ENCODE data around the gene RSPO1. TPM values are rescaled to one million over a fixed set of nuclear protein-coding genes. Genes with fewer than 3 reads are reported as not detected.

Gene RSPO1
- polyA plus RNA-seq, 1 experiment: 0.05 TPM

DNA sequence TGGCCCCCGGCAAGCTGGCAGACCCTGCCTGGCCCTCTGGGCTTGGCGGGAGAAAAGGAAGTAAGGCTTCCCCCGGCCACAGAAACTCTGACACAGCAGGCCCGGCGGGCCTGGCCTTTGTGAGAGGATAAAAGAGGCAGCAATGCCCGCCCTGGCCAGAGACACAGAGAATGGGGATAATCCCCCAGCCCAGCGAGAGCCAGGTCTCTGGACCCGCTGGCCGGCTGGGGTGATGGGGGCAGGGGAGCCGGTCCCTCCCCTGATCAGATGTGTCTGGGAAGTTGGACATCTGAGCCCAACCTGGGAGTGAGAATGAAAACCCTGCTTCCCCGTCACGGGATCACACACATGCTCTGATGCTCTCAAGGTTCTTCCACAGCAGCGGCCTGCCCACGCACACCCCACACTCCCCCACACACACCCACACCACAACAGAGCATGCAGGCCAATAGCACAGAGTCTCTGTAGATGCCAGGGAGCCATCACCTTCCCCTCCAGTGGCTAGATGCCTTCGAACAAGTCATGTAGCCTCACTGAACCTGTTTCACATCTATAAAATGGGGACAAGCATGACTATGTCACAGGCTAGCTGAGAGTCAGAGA is 4.2 kb downstream of the RSPO1 start:
- POLR2A ChIA-PET: no interaction called here
- peaks cover 42% of the 10 kb centered on the region for H3K27me3 ChIP-seq (ENCODE audit: control insufficient read depth, insufficient read depth, low read length)
- CTCF ChIA-PET: interaction anchor here (0.8 kb wide), 1 partner anchor 52 kb away, joined by 4 read pairs; no protein-coding TSS in a partner anchor
- H3K4me3 ChIP-seq (ENCODE audit: low read depth, low read length): no peak overlapping the region
- TF ChIP-seq, protein P1, sequence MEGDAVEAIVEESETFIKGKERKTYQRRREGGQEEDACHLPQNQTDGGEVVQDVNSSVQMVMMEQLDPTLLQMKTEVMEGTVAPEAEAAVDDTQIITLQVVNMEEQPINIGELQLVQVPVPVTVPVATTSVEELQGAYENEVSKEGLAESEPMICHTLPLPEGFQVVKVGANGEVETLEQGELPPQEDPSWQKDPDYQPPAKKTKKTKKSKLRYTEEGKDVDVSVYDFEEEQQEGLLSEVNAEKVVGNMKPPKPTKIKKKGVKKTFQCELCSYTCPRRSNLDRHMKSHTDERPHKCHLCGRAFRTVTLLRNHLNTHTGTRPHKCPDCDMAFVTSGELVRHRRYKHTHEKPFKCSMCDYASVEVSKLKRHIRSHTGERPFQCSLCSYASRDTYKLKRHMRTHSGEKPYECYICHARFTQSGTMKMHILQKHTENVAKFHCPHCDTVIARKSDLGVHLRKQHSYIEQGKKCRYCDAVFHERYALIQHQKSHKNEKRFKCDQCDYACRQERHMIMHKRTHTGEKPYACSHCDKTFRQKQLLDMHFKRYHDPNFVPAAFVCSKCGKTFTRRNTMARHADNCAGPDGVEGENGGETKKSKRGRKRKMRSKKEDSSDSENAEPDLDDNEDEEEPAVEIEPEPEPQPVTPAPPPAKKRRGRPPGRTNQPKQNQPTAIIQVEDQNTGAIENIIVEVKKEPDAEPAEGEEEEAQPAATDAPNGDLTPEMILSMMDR (IDR thresholded peaks at IDR 0.05; ENCODE audit: insufficient read depth, low read depth, low read length): no peak
- H3K36me3 ChIP-seq (ENCODE audit: control insufficient read depth, insufficient read depth, low read length): no peaks in the 10 kb centered on the region
- DNase-seq (ENCODE audit: low read depth): no peak

DNA sequence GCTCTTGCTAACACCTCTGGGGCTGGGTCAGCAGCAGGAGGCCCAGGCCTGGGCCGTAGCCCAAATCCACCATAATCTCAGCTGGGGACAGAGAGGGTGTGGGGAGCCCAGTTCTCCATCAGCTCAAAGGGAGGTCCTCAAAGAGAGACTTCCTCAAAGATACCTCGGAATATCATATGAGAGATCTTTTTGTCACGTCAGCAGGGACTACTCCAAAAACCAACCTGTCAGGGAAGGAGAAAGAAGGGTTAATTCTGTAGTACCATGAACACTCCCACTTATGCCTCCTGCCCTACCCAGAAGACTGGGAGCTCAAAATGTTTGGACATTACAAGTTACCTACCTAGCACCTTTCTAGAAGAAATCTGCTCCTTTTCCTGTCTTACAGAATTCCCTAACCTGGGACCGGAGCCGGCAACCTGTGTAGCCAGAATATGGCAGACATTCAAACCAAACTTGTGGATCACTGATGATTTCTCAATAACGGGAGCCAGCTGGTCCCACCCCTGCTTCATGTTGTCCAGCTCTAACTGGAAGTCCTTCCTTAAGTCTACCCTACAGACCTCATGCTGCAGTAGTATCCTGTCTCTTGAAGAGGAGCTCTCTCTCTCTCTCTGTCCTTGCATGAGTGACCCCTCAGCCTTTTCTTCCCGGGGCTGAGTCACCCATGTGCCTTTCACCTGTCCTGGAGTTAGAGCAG is 4.8 kb downstream of the RSPO1 start:
- TF ChIP-seq, protein P1 (IDR thresholded peaks at IDR 0.05; ENCODE audit: insufficient read depth, low read depth, low read length): no peak
- Histone ChIP-seq H3K36me3 (ENCODE audit: control insufficient read depth, insufficient read depth, low read length) (no peaks in the 10 kb centered on the region), H3K4me3 (ENCODE audit: low read depth, low read length) (no peak overlapping the region), H3K27me3 (ENCODE audit: control insufficient read depth, insufficient read depth, low read length) (peaks cover 35% of the 10 kb centered on the region)
- no peak for DNase-seq (ENCODE audit: low read depth)
- CTCF ChIA-PET: interaction anchor here (0.6 to 0.8 kb wide), 2 partner anchors 53 to 116 kb away, joined by 3 to 4 read pairs; no protein-coding TSS in a partner anchor
- POLR2A ChIA-PET: no interaction called here

DNA sequence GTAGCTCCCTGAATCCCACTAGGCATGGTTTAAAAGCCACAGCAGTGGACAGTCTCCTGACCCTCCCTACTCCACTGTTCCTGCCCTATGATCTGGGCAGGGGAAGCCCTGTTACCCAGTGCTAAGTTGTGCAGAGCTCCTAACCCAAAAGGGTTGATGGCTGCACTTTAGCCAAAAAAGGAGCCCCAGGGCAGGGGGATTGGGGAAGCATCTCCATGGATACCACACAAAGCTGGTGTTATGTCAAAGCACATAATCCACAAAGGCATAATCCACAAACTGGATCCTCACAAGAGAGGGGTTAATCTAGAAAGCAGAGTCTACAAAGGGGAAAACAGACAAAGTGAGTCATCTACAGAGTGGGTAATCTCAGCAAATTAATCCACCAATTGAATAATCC is 5.7 kb downstream of the RSPO1 start:
- Histone ChIP-seq H3K27me3 (ENCODE audit: control insufficient read depth, insufficient read depth, low read length) (peaks cover 30% of the 10 kb centered on the region), H3K4me3 (ENCODE audit: low read depth, low read length) (no peak overlapping the region), H3K36me3 (ENCODE audit: control insufficient read depth, insufficient read depth, low read length) (no peaks in the 10 kb centered on the region)
- no peak for DNase-seq (ENCODE audit: low read depth)
- ChIA-PET POLR2A (no interaction called here), CTCF (interaction anchor here (0.6 kb wide), 1 partner anchor 115 kb away, joined by 3 read pairs; no protein-coding TSS in a partner anchor)
- TF ChIP-seq, protein P1 (IDR thresholded peaks at IDR 0.05; ENCODE audit: insufficient read depth, low read depth, low read length): no peak

DNA sequence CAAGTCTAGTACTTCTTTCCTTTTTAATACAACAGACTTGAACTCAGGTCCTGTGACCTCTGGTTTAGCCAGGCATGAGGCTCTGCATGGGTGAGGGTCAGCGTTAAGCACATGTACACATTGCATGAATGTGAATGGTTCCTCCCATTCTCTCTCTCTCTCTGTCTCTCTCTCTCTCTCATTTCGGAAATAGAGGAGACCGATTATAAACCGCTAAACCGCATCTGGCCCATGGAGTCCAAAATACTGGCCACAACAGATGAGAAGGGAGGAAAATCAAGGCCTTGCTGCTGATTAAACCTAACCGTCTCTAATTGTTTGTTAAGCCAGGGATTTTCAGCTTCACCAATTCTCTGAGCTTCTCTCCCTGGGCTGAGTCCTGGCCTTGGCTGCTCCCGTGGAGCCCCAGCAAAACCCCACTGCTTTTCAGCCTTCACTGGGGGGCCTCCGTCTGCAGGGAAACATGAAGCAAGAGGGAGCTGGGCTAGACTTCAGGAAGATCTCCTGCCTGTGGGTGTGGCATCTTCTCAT is 6.6 kb downstream of the RSPO1 start:
- ChIA-PET CTCF (interaction anchor here (0.7 kb wide), 1 partner anchor 54 kb away, joined by 3 read pairs; no protein-coding TSS in a partner anchor), POLR2A (no interaction called here)
- Histone ChIP-seq H3K4me3 (ENCODE audit: low read depth, low read length) (no peak overlapping the region), H3K36me3 (ENCODE audit: control insufficient read depth, insufficient read depth, low read length) (no peaks in the 10 kb centered on the region), H3K27me3 (ENCODE audit: control insufficient read depth, insufficient read depth, low read length) (peaks cover 23% of the 10 kb centered on the region)
- TF ChIP-seq, protein P1 (IDR thresholded peaks at IDR 0.05; ENCODE audit: insufficient read depth, low read depth, low read length): no peak
- DNase-seq (ENCODE audit: low read depth): no peak

DNA sequence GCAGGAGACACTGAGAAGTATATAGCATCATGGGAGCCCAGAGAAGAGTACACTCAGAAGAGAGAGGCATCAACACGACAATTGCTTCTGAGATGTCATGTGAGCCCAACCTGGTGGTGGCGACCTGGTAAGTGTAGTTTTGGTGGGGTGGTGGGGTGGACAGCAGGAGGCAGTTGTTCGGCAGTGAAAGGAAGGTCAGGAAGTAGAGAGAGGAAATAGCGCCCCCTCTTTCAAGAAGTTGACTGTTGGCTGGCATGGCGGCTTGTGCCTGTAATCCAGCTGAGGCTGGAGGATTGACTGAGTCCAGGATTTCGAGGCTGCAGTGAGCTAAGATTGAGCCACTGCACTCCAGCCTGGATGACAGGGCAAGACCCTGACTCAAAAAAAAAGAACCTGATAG is 12.6 kb downstream of the RSPO1 start:
- DNase-seq (ENCODE audit: low read depth): no peak
- Histone ChIP-seq H3K4me3 (ENCODE audit: low read depth, low read length) (no peak overlapping the region), H3K27me3 (ENCODE audit: control insufficient read depth, insufficient read depth, low read length) (peaks cover 2% of the 10 kb centered on the region), H3K36me3 (ENCODE audit: control insufficient read depth, insufficient read depth, low read length) (no peaks in the 10 kb centered on the region)
- POLR2A ChIA-PET: no interaction called here
- CTCF ChIA-PET: interaction anchor here (1.0 to 2.0 kb wide), 2 partner anchors 15 to 19 kb away, joined by 3 to 8 read pairs; no protein-coding TSS in a partner anchor
- TF ChIP-seq, protein P1 (IDR thresholded peaks at IDR 0.05; ENCODE audit: insufficient read depth, low read depth, low read length): no peak

Data from BJ (cell line).